SJSA1 (cell line): ENCODE results near the gene ATRIP. TPM values are rescaled to one million over a fixed set of nuclear protein-coding genes. Genes with fewer than 3 reads are reported as not detected.
A peak's percentile ranks its signal among the peaks of the same experiment; 100 is the strongest.

ENCODE experiments used
- DNase-seq, 2 experiments: peaks; one replicate each; pipeline ENCODE4 v3.0.0-alpha.2; 2015 to 2020; ENCODE audit warnings: low spot score in 2 of 2, low read depth in 1 of 2
- H3K27ac ChIP-seq: fragments of 250-450 bp; sonication (Bioruptor Pico); 2 replicates; pipeline ENCODE4 v1.5.1; 2020; ENCODE audit warnings: mild to moderate bottlenecking, moderate library complexity
- H3K27me3 ChIP-seq: fragments of 250-450 bp; sonication (Bioruptor Pico); replicated peaks from 2 replicates; pipeline ENCODE4 v1.5.1; 2020; ENCODE audit warnings: mild to moderate bottlenecking, moderate library complexity
- H3K36me3 ChIP-seq: fragments of 250-450 bp; sonication (Bioruptor Pico); 2 replicates; pipeline ENCODE4 v1.5.1; 2020; ENCODE audit warnings: mild to moderate bottlenecking
- H3K4me1 ChIP-seq: fragments of 250-450 bp; sonication (Bioruptor Pico); replicated peaks from 2 replicates; pipeline ENCODE4 v1.6.1; 2021; ENCODE audit warnings: mild to moderate bottlenecking
- H3K4me3 ChIP-seq: fragments of 250-450 bp; sonication (Bioruptor Pico); 2 replicates; pipeline ENCODE4 v1.5.1; 2020; ENCODE audit warnings: mild to moderate bottlenecking
- H3K9me3 ChIP-seq: fragments of 250-450 bp; sonication (Bioruptor Pico); replicated peaks from 2 replicates; pipeline ENCODE4 v1.5.1; 2020; ENCODE audit warnings: mild to moderate bottlenecking
- total RNA-seq: library from RNA; depleted of rRNA; stranded (reverse); fragments of >200 nt; shearing (Covaris generic); gene quantifications from 2 replicates; pipeline ENCODE4 v1.2.3, GENCODE V29; 2014

Gene ATRIP
- total RNA-seq, 1 experiment from 2014 or later, result 9.7 TPM

DNA sequence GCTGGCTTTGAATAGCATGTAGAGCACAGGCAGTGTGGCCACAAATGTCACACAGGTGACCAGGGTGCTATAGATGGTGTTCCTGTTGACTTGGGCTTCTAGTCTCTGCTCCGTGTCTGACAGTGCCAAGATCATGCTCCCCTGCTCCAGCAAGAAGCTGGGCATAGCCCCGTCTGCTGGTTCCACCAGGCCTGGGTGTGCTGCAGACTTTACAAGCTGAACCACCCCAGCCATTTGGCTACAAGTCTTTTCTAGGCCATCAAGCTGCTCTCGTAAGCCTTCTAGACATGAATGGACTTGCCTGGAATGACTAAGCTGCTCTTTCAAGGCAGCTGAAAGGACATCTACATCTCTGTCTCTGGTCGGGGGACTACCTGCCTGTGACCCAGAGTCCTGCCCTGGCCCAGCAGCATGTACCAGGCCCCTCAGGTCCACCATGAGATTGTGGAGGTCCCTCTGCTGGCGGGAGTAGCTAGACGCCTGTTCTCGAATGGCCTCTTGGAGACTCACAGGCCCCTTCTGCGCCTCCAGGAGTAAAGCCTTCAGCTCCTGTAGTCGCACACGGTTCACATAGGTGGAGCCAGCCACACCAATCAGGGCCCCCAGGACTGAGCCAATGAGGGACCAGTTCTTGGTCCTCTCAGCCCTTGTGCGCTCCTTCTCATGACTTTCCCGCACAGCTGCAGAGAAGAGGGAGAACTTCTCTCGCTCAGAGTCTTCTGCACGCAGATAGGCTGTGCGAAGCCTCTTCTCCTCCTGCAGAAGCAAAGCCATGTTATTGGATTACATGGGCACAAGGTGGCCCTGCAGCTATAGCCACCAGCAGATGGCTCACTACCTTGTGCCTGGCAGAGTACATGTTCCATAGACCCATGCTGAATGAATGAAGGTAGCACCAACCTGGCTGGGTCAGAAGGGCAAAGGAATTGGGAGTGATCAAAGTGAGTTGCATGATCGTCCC lies 13.8 kb upstream of the ATRIP start:
- no peak for DNase-seq
- peaks cover 4% of the 10 kb centered on the region for H3K36me3 ChIP-seq
- peaks cover 8% of the 10 kb centered on the region for H3K4me1 ChIP-seq
- H3K4me3 ChIP-seq, result no peak overlapping the region
- H3K27me3 ChIP-seq, result 0 out of 2 replicates have a peak, but pooled peaks cover 2% of the 10 kb centered on the region
- no peaks in the 10 kb centered on the region for H3K9me3 ChIP-seq
- H3K27ac ChIP-seq, result no peak overlapping the region

DNA sequence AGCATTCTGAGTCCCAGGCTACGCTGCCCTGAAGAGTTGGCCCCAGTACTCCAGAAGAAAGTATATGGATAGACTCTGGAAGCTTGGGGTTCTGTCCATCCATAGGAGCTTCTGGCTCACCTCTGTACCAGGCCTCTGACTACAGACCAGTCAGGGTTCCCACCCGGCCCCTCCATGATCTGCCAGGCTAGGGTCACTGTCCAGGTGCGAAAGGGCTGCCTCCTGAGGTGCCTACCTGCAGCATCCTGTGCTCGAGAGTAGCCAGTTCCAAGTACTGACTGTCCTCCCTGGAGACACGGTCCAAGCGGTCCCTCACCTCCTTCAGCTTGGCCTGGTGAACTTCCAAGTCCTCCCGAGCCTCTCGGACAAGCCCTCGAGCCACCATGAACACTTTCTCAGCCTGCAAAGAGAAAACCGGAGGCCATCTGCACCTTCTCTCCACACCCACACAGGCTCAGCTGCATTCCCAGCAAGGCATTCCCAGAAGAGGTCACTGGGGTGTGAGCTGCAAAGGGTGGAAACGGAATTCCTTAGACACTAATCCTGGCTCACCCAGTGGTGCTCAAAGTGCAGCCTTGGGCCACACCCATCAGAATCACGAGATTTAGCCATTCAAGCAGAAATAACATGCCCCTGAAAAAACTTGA lies 12.9 kb upstream of the ATRIP start:
- peaks cover 8% of the 10 kb centered on the region for H3K4me1 ChIP-seq
- no peak for DNase-seq
- H3K27me3 ChIP-seq, result no peaks in the 10 kb centered on the region
- peaks cover 4% of the 10 kb centered on the region for H3K36me3 ChIP-seq
- no peak overlapping the region for H3K27ac ChIP-seq
- H3K9me3 ChIP-seq, result no peaks in the 10 kb centered on the region
- H3K4me3 ChIP-seq, result no peak overlapping the region

DNA sequence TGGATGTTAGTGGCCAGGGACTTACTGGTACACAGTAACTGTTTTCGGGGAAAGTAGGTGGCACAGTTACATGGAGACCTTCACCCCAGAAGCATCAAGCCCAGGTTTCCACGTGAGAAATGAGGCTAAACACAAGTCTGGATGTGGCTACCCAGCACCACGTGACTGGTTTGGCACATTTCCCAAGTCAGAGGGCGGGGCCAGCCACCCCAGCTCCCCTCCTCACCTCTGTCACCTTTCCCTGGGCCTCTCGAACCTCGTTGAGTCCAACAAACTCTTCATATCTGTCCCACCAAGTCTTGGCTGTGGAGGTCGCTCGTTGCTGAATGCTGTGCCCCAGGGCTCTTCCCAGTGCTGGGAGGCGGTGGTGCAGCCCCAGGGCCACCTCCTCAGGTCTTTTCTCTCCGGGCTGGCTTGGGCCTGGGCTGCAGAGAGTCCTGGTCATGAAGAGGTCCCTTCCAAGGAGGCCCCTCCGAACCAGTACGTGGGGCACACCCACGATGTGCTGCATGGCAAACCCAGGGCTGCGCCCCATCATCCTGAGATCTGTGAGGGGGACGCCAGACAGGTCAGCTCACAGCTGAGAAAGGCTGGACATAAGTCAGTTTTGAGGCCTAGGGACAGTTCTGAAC lies 11.8 kb upstream of the ATRIP start:
- Histone ChIP-seq H3K27ac (no peak overlapping the region), H3K27me3 (no peaks in the 10 kb centered on the region), H3K36me3 (peaks cover 4% of the 10 kb centered on the region), H3K4me1 (peaks cover 9% of the 10 kb centered on the region), H3K4me3 (no peak overlapping the region), H3K9me3 (no peaks in the 10 kb centered on the region)
- peak in 1 of 2 experiments; percentile 39 for DNase-seq

DNA sequence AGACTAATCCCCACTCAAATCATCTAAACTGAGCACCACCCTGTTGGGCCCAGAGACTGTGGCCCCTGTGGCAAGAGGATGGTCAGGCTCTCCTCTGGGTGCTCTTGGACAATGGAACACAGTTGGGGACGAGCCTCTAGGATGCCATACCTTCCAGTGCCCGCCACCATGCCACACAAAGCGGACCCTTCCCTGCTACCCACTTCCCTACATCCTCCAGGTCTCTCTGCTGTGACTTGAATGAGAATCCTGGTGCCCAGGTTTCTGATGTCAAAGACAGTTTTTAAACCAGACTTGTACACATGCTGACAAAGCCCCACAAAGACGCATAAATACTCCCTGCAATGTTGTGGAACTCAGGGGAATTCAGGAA lies 11.3 kb upstream of the ATRIP start:
- no peak for DNase-seq
- Histone ChIP-seq H3K4me1 (peaks cover 4% of the 10 kb centered on the region; the same call in 1 of the 2 replicates), H3K27me3 (no peaks in the 10 kb centered on the region), H3K9me3 (no peaks in the 10 kb centered on the region), H3K4me3 (no peak overlapping the region), H3K27ac (no peak overlapping the region), H3K36me3 (peaks cover 5% of the 10 kb centered on the region)

DNA sequence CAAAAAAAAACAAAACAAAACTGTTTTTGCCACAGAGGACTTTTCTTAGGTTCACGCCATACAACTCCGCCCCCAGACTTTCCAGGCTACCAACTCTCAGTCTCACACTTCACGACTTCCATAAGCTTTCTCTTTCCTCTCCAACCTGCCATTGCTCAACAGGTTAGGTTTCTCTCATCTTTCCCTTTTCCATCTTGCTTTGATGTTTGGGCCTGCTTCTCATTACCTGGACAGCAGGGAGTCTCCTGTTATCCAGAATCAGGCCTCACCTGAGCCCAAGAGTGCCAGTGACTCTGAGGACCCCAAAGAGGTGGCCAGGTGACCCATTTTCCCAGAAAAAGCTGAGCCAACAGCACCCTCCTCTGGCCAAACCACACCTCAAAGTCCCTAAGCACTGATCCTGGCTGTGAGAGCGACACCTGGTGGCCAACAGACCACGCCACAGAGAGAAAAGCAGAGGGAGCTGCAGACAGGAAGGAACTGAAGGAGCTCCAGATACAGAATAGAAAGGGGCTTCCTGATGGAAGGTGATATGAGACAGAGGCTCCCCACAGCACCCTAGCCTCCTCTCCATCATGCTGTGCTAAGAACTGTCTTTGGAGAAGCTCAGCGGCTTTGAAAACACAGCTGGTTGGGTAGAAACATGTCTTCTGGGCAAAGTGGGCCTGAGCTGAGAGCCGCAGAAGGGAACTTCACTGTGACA lies 10.6 kb upstream of the ATRIP start:
- DNase-seq, result peak; percentile 65 to 74
- H3K9me3 ChIP-seq, result no peaks in the 10 kb centered on the region
- no peak overlapping the region for H3K27ac ChIP-seq
- H3K4me1 ChIP-seq, result peaks cover 4% of the 10 kb centered on the region; the same call in 1 of the 2 replicates
- H3K36me3 ChIP-seq, result peaks cover 11% of the 10 kb centered on the region
- H3K4me3 ChIP-seq, result no peak overlapping the region
- H3K27me3 ChIP-seq, result no peaks in the 10 kb centered on the region

DNA sequence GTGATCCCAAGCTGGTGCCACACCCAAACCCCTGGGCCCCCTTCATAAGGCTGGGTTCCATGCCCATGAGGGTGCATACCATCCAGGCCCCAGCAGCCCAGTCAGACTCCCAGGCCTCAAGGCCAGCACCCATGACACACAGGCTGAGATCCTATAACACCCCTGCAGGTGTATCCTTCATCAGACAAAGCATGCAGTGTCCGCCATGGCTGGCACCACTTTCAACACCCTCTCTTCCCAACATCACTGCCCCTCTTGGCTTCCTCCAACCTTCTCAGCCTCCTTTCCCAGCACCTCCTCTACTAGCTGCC lies 10.1 kb upstream of the ATRIP start:
- no peaks in the 10 kb centered on the region for H3K9me3 ChIP-seq
- H3K4me3 ChIP-seq, result no peak overlapping the region
- DNase-seq, result no peak
- H3K4me1 ChIP-seq, result peaks cover 6% of the 10 kb centered on the region
- H3K27ac ChIP-seq, result no peak overlapping the region
- no peaks in the 10 kb centered on the region for H3K27me3 ChIP-seq
- H3K36me3 ChIP-seq, result peaks cover 15% of the 10 kb centered on the region

DNA sequence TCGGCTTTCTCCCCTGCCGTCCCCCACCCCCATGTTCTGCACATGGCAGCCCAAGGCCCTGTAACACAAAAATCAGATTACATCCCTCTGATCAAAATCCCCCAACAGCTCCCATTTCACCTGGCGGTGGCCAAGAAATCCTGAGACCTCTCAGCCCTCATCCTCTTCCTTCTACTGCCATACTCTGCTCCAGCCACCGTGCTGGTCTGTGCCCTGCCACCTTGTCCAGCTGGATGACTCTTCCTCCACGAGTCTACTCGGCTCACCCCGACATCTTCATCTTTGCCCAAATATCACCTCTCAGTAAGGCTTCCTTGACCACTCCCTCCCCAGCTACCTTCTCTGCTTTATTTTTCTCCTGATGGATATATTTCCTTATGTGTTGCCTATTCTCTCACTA lies 9.7 kb upstream of the ATRIP start:
- Histone ChIP-seq H3K4me3 (no peak overlapping the region), H3K4me1 (peaks cover 10% of the 10 kb centered on the region), H3K36me3 (peaks cover 20% of the 10 kb centered on the region), H3K27ac (no peak overlapping the region), H3K27me3 (no peaks in the 10 kb centered on the region), H3K9me3 (no peaks in the 10 kb centered on the region)
- no peak for DNase-seq

DNA sequence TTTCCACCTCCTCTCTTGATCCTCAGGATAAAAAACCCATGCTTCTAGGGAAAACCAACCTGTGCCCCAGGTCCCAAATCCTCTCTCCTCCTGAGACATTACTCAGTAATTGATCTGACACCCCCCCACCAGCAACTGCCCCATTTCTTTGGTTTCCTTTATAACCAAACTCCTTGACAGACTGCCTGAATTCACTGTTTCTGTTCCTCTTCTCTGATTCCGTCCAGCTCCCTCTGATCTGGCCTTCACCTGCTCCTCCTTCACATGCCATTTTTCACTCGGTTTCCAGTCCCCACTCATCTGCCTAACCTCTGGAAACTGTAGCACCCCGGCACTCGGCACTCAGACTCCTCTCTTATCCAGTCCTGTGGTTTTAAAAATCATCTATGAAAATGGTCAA lies 8.7 kb upstream of the ATRIP start:
- peaks cover 11% of the 10 kb centered on the region for H3K4me1 ChIP-seq
- peaks cover 22% of the 10 kb centered on the region for H3K36me3 ChIP-seq
- no peaks in the 10 kb centered on the region for H3K9me3 ChIP-seq
- H3K4me3 ChIP-seq, result no peak overlapping the region
- H3K27ac ChIP-seq, result no peak overlapping the region
- no peak for DNase-seq
- H3K27me3 ChIP-seq, result no peaks in the 10 kb centered on the region

DNA sequence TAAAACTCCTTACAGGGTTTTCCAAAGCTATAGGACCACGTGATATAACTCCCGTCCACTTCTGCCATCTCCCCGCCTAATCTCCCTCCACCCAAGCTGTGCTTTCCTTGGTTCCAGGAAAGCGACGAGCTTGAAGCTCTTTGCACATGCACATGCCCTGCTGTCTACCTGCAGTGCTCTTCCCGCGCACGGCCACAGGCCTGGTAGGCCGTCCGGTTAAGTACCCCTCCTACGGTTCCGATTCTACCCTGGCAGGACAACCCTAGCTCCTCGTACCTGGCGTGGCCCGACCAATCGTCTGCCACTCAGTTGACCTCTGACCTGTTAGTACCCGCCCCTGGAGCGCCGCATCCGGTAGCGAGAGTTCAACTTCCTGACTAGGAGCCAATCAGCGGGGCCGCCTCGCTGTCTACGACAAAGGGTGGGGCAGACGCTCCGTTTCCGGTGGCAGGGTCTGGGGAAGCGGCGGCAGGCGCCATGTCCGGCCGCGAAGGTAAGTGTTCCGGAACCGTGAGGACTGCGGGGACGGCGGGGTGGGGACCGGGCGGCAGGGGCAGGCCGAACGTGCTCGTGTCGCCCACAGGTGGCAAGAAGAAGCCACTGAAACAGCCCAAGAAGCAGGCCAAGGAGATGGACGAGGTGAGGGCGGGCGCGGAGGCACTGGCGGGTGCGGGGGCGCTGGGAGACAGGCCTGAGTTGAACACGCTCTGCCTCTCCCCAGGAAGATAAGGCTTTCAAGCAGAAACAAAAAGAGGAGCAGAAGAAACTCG lies 6.5 kb upstream of the ATRIP start, which contains the start of the genes CCDC51 and TMA7:
Gene CCDC51 (minus strand): TSS at position 300 of the 770 bp plus-strand sequence. CDS start 4,991 bp downstream, outside the sequence.
Gene TMA7 (plus strand): TSS at position 438 of the 770 bp plus-strand sequence. CDS start 40 bp downstream, at position 478.
- Histone ChIP-seq H3K4me1 (peaks cover 11% of the 10 kb centered on the region), H3K36me3 (peaks cover 41% of the 10 kb centered on the region), H3K4me3 (peak within 1 kb of the TSS; percentile 83), H3K9me3 (no peaks in the 10 kb centered on the region), H3K27me3 (no peaks in the 10 kb centered on the region), H3K27ac (peak within 1 kb of the TSS; percentile 73)
- peak; percentile 84 to 96 for DNase-seq

DNA sequence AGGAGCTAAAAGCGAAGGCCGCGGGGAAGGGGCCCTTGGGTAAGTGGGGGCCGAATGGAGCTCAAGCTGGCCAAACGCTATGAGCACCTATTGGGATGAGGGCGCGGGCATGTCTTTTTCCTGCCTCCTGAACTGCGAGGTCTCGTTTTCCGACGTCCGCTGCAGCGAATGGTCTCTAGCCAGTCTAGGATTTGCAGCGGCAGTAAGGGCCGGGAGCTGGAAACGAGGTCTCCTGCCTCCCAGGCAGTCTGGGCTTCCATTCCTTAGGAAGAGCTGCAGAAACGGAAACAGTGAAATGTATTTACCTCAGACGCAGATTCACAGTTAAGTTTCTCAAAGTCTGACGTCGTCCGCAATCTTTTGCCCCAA lies 6.0 kb upstream of the ATRIP start:
- no peaks in the 10 kb centered on the region for H3K9me3 ChIP-seq
- H3K4me3 ChIP-seq, result peak overlapping the region; percentile 83
- peaks cover 41% of the 10 kb centered on the region for H3K36me3 ChIP-seq
- no peaks in the 10 kb centered on the region for H3K27me3 ChIP-seq
- peaks cover 11% of the 10 kb centered on the region for H3K4me1 ChIP-seq
- H3K27ac ChIP-seq, result peak overlapping the region; percentile 73
- no peak for DNase-seq

DNA sequence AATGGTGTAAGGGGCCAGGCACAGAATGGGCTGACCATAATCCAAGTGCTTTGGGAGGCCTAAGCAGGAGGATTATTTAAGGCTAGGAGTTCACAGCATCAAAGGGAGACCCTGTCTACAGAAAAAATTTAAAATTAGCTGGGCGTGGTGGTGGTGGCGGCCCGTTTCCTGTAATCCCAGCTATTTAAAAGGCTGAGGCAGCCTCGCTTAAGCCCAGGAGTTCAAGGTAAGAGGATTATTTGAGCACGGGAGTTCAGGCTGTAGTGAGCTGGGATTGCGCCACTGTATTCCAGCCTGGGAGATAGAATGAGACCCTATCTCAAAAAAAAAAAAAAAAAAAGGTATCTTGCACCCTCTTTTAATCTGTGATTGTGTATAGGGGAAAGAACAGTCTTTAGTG lies 4.6 kb upstream of the ATRIP start:
- H3K36me3 ChIP-seq, result peaks cover 47% of the 10 kb centered on the region
- no peak overlapping the region for H3K27ac ChIP-seq
- peaks cover 19% of the 10 kb centered on the region for H3K4me1 ChIP-seq
- no peaks in the 10 kb centered on the region for H3K9me3 ChIP-seq
- DNase-seq, result no peak
- no peaks in the 10 kb centered on the region for H3K27me3 ChIP-seq
- no peak overlapping the region for H3K4me3 ChIP-seq

DNA sequence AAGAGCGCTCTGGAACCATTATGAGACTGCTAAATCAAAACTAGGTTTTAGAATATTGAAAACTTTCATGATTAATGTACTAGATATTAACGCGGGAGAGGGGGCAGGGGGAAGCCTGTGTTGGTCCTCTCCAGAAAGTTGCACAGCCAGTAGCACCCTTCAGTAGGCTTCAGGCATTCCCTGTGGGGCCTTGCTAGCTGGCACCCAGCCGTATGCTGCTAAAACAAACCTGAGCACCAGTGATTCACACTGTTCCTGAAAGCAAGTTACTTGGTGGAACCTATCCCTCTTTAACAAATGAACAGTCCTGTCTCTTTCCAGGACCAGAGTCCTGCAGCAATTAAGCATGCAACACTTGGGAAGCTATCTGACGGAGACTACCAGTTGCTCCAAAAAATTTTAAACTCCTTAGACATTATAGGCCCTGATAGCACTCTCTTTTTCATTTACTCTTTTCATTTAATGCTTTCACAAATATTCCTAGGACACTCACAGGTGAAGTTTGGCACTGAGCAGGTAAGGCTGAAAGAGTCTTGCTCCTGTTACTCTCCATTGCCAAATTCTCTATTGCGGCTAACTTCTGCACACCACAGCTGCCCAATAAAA lies 1.2 kb upstream of the ATRIP start:
- no peaks in the 10 kb centered on the region for H3K27me3 ChIP-seq
- peaks cover 64% of the 10 kb centered on the region for H3K36me3 ChIP-seq
- H3K27ac ChIP-seq, result no peak overlapping the region
- no peak overlapping the region for H3K4me3 ChIP-seq
- DNase-seq, result no peak
- H3K4me1 ChIP-seq, result peaks cover 27% of the 10 kb centered on the region
- H3K9me3 ChIP-seq, result no peaks in the 10 kb centered on the region
